ENCODE results near the gene YJEFN3. TPM values are rescaled to one million over a fixed set of nuclear protein-coding genes. Genes with fewer than 3 reads are reported as not detected.

Gene YJEFN3, protein sequence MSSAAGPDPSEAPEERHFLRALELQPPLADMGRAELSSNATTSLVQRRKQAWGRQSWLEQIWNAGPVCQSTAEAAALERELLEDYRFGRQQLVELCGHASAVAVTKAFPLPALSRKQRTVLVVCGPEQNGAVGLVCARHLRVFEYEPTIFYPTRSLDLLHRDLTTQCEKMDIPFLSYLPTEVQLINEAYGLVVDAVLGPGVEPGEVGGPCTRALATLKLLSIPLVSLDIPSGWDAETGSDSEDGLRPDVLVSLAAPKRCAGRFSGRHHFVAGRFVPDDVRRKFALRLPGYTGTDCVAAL
- 6.6 TPM for total RNA-seq
- long read RNA-seq, partial matches to known transcripts: 0 of 1 reads
- long read RNA-seq, other reads (novel, unspliced or antisense): 1 of 1 reads

DNA sequence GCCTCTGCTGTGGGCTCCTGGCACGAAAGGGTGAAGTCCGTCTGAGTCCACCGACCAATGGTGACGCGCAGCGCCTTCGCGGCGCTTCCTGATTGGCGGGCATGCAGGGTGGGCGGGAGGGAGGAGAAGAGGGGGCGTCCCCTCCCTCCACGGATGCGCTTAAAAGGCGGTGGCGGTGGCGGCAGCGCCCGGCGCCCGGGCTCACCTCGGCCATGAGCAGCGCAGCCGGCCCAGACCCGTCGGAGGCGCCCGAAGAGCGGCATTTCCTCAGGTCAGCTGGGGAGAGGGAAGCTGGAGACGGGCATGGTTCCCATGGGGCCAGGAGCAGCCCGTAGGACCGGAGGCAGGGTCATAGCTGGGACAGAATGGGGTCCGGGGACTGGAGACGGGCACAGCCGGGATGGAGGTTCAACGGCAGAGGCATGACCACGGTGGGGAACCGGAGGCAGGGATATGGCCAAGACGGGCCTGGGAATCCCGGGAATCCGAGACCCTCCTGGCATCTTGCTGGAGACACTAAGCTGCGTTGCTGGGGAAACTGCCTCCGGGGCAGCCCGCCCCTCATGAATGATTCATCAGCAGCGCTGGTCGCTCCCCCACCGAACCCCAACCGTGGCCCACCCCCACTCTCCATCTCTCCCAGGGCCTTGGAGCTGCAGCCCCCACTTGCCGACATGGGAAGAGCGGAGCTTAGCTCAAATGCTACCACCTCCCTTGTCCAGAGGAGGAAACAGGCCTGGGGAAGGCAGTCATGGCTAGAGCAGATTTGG, at the start of gene YJEFN3:
Gene YJEFN3, plus strand, starts transcription at position 191 of the 770 bp plus-strand sequence. Its CDS starts 22 bp downstream, at position 213.
- ATAC-seq (no peak), DNase-seq (no peak)
- Histone ChIP-seq H3K4me1 (peaks cover 6% of the 10 kb centered on the region), H3K27me3 (ENCODE audit: low read depth) (no peaks in the 10 kb centered on the region), H3K9me3 (no peaks in the 10 kb centered on the region), H3K36me3 (peaks cover 44% of the 10 kb centered on the region), H3K27ac (no peak within 1 kb of the TSS), H3K4me3 (no peak within 1 kb of the TSS)
- TF ChIP-seq, protein P1, sequence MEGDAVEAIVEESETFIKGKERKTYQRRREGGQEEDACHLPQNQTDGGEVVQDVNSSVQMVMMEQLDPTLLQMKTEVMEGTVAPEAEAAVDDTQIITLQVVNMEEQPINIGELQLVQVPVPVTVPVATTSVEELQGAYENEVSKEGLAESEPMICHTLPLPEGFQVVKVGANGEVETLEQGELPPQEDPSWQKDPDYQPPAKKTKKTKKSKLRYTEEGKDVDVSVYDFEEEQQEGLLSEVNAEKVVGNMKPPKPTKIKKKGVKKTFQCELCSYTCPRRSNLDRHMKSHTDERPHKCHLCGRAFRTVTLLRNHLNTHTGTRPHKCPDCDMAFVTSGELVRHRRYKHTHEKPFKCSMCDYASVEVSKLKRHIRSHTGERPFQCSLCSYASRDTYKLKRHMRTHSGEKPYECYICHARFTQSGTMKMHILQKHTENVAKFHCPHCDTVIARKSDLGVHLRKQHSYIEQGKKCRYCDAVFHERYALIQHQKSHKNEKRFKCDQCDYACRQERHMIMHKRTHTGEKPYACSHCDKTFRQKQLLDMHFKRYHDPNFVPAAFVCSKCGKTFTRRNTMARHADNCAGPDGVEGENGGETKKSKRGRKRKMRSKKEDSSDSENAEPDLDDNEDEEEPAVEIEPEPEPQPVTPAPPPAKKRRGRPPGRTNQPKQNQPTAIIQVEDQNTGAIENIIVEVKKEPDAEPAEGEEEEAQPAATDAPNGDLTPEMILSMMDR (IDR thresholded peaks at IDR 0.05): no peak
- intact Hi-C loops (cut with DNase I): no loop called here

DNA sequence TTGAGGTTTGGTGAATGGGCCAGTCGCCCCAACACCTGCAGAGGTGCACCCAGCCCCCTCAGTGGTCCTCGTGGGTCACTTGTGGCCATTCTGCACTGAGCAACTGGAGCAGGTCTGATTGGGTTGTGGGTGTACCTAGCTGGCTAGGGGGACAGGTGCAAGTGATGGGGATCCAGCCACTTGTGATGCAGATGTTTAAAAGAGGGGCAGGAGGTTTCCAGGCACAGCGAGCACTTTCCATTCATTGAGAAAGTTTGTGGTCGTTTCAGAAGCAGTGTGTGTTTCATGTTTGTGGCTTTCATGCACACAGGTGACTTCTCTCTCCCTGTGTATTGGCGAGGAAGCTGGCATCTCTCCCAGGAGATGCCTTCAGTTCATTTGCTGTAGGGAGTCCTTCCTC, 48.0 kb upstream of the YJEFN3 start:
- TF ChIP-seq, protein P1 (IDR thresholded peaks at IDR 0.05): no peak
- intact Hi-C loops (cut with DNase I): no loop called here
- no peak for ATAC-seq

DNA sequence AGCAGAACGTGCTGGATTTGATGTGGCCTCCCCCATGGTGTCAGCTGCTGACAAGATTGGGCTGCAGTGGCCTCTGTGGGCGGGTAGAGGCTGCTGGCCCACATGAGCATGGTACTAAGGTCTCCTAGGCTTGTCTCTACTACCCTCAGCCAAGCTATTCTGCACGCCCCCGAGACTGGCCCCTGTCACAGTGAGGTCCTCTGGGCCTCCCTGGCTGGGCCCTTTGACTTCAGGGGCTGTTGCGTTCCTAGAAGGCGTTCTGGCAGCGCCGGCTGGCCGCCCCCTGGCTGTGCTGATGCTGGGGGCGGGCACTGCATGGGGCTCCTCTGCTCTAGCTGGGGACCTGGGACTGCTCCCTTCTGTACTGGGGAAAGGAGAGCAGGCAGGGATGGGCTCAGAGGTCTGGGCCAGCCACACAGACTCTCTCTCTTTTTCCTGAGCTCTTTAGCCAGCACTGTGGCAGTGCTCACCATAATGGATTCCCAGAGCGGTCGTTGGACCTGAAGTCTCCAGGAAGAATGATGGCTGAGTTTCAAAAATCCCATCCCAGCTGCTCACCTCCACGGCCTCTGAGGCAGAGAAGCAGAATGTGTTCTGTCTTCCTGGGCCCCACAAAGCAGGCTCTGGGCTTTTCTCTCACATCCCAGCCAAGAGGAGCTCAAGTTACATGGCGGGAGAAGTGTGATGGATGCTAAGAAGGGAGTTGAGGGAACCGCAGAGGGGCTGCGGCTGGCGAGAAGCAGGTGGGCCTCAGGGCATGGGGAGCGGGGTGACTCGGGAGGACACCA, 45.7 kb upstream of the YJEFN3 start:
- Histone ChIP-seq H3K9me3 (no peaks in the 10 kb centered on the region), H3K4me3 (no peak overlapping the region), H3K4me1 (peaks cover 34% of the 10 kb centered on the region), H3K36me3 (peaks cover 32% of the 10 kb centered on the region), H3K27me3 (ENCODE audit: low read depth) (no peaks in the 10 kb centered on the region), H3K27ac (no peak overlapping the region)
- ATAC-seq (no peak), DNase-seq (no peak)
- TF ChIP-seq, protein P1 (IDR thresholded peaks at IDR 0.05): no peak
- intact Hi-C loops (cut with DNase I): no loop called here

More for the DNA sequence above, 48.0 kb upstream of the YJEFN3 start:
- H3K27ac ChIP-seq: no peak overlapping the region
- H3K4me1 ChIP-seq: peaks cover 35% of the 10 kb centered on the region
- H3K9me3 ChIP-seq: no peaks in the 10 kb centered on the region
- H3K36me3 ChIP-seq: peaks cover 28% of the 10 kb centered on the region
- no peaks in the 10 kb centered on the region for H3K27me3 ChIP-seq (ENCODE audit: low read depth)
- no peak overlapping the region for H3K4me3 ChIP-seq
- DNase-seq: no peak

DNA sequence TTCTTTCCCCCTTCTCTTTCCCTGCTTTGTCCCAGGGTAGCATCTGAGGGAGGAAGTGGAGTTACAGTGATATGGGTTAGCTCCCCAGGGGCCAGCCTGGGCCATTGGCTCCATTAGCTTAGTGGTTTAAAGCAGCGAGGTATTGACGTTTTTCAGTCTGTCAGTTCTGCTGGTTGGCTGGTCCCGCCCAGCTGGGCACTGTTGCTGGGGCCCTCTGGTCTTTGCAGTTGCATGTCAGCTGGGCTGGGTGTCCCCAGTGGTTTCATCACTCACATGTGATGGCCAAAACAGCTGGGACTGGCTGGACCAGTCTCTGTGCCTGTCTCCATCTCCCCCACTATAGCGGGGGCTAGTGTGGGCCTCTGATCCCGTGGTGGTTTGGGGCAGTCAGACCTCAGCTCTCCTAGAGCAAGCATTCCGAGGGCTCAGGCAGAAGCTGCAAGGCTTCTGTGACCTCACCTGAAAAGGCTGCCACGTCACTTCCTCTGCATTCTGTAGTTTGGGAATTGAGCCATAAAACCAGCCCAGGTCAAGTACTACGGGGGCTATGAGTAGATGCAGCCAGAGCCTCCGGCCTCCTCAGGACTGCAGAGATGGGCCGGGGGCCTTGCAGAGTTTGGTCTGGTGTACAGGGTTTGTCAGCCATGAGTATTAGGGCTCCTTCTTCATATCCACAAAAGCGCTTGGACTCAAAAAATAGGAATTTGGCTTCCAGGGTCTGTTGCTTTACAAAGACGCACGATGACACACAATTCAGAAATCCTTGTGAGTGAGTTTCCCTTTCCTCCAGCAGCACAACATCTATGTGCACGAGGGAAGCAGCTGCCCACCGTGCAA, 43.3 kb upstream of the YJEFN3 start:
- no peak for DNase-seq
- Histone ChIP-seq H3K9me3 (no peaks in the 10 kb centered on the region), H3K27ac (peak overlapping the region; percentile 9), H3K4me1 (peaks cover 51% of the 10 kb centered on the region), H3K36me3 (peaks cover 24% of the 10 kb centered on the region), H3K4me3 (no peak overlapping the region), H3K27me3 (ENCODE audit: low read depth) (no peaks in the 10 kb centered on the region)
- intact Hi-C loops (cut with DNase I): no loop called here
- TF ChIP-seq, protein P1 (IDR thresholded peaks at IDR 0.05): no peak
- no peak for ATAC-seq

DNA sequence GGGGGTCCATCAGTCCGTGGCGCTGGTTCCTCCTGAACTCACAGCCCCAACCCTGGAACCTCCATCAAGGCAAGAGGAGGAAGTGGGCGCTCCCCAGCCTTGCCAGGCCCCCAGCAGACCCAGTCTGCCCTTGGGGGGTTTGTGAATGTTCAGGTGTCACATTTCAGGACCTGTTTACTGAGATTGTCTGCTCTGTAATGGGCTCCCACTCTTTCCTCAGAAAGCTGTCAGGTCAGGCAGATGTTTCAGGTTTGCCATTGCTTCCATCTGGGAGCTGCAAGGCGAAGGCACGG, 42.8 kb upstream of the YJEFN3 start:
- Histone ChIP-seq H3K27me3 (ENCODE audit: low read depth) (no peaks in the 10 kb centered on the region), H3K36me3 (peaks cover 19% of the 10 kb centered on the region), H3K9me3 (no peaks in the 10 kb centered on the region), H3K4me1 (peaks cover 55% of the 10 kb centered on the region), H3K4me3 (no peak overlapping the region), H3K27ac (no peak overlapping the region)
- TF ChIP-seq, protein P1 (IDR thresholded peaks at IDR 0.05): no peak
- ATAC-seq (no peak), DNase-seq (no peak)
- intact Hi-C loops (cut with DNase I): no loop called here
